VCaP (cell line): ENCODE results near the gene PTPRCAP.
"Not testable (repeated sequence)": the region's sequence is repeated elsewhere in the genome, so short reads cannot be mapped to it uniquely, and the experiment has no call there.

Source experiments
- H3K27ac ChIP-seq: fragments of 450-650 bp; 2 replicates; pipeline ENCODE4 v1.5.1; 2017
- CTCF ChIP-seq: fragments of 450-650 bp; conservative IDR thresholded peaks from 2 replicates; pipeline ENCODE4 v1.5.1; 2017; ENCODE audit warnings: mild to moderate bottlenecking, moderate library complexity

Gene PTPRCAP

GRCh38 chr11:67482275-67482826, 44.9 kb upstream of the PTPRCAP start:
- no peak for TF ChIP-seq CTCF
- peak overlapping the region; percentile 83 for H3K27ac ChIP-seq

GRCh38 chr11:67477344-67478050, 40.0 kb upstream of the PTPRCAP start:
- H3K27ac ChIP-seq: not testable (repeated sequence)

- H3K27ac ChIP-seq: not testable (repeated sequence)
Measured at GRCh38 chr11:67476692-67477091, 39.2 kb upstream of the PTPRCAP start.

GRCh38 chr11:67472882-67473281, 35.4 kb upstream of the PTPRCAP start:
- TF ChIP-seq CTCF: no peak
- peak overlapping the region; percentile 44; the same call in 1 of the 2 replicates for H3K27ac ChIP-seq

- TF ChIP-seq CTCF: no peak
Measured at GRCh38 chr11:67470337-67471002, 33.0 kb upstream of the PTPRCAP start.

GRCh38 chr11:67469508-67469811, 32.0 kb upstream of the PTPRCAP start:
- H3K27ac ChIP-seq: peak overlapping the region; percentile 98
- TF ChIP-seq CTCF: peak; percentile 67

More at GRCh38 chr11:67470337-67471002, 33.0 kb upstream of the PTPRCAP start:
- no peak overlapping the region for H3K27ac ChIP-seq

- peak within 1 kb of the TSS; percentile 98 for H3K27ac ChIP-seq
- TF ChIP-seq CTCF: peak; percentile 85
Measured at GRCh38 chr11:67468759-67469507, 31.5 kb upstream of the PTPRCAP start, which contains the start of gene TMEM134. TSS of gene TMEM134 (minus strand) at chr11:67469251. CDS start at chr11:67469192, 59 bp downstream.

- no peak for TF ChIP-seq CTCF
- peak overlapping the region; percentile 98 for H3K27ac ChIP-seq
Measured at GRCh38 chr11:67468456-67468758, 30.9 kb upstream of the PTPRCAP start.
